Liver (tissue), 3 donors: ENCODE measurements around the gene CARD14.

ENCODE experiments used
- FOXA1 ChIP-seq: IDR thresholded peaks from 2 replicates; pipeline ENCODE4 v1.6.1; 2016; ENCODE audit warnings: antibody characterized with exemption
- FOXA2 ChIP-seq: IDR thresholded peaks from 2 replicates; pipeline ENCODE4 v1.6.1; 2016; ENCODE audit warnings: antibody characterized with exemption
- GABPA ChIP-seq, 2 donors: IDR thresholded peaks in 1 of 2; conservative IDR thresholded peaks in 1 of 2; 2 replicates each; pipeline ENCODE4 v1.6.1; 2016; ENCODE audit warnings: antibody characterized with exemption in 2 of 2, mild to moderate bottlenecking in 1 of 2, moderate library complexity in 1 of 2
- HNF4A ChIP-seq, 2 donors: conservative IDR thresholded peaks; 2 replicates each; pipeline ENCODE4 v1.6.1; 2016; ENCODE audit warnings: antibody characterized with exemption in 2 of 2, mild to moderate bottlenecking in 2 of 2
- JUND ChIP-seq, 2 donors: IDR thresholded peaks; 2 replicates each; pipeline ENCODE4 v1.6.1; 2016; ENCODE audit warnings: antibody characterized with exemption in 2 of 2
- NR2F2 ChIP-seq: IDR thresholded peaks from 2 replicates; pipeline ENCODE4 v1.6.1; 2016; ENCODE audit warnings: antibody characterized with exemption
- RAD21 ChIP-seq, 2 donors: IDR thresholded peaks; 2 replicates each; pipeline ENCODE4 v1.6.1; 2016; ENCODE audit warnings: antibody characterized with exemption in 2 of 2, mild to moderate bottlenecking in 2 of 2
- SP1 ChIP-seq: IDR thresholded peaks from 2 replicates; pipeline ENCODE4 v1.6.1; 2018; ENCODE audit warnings: antibody characterized with exemption, mild to moderate bottlenecking
- TAF1 ChIP-seq: conservative IDR thresholded peaks from 2 replicates; pipeline ENCODE4 v1.6.1; 2016; ENCODE audit warnings: antibody characterized with exemption, mild to moderate bottlenecking
- TF ChIP-seq, protein P1 (sequence below): fragments of 150-350 bp; IDR thresholded peaks from 2 replicates; pipeline ENCODE4 v1.5.1; 2017; ENCODE audit warnings: improper control_type of control experiment, low read depth, low read length; ENCODE audit not compliant: missing input control
- TF ChIP-seq, protein P2 (sequence below): IDR thresholded peaks from 2 replicates; pipeline ENCODE4 v1.6.1; 2016; ENCODE audit warnings: antibody characterized with exemption
- TF ChIP-seq, protein P3 (sequence below): IDR thresholded peaks from 2 replicates; pipeline ENCODE4 v1.6.1; 2016; ENCODE audit warnings: antibody characterized with exemption
- TF ChIP-seq, protein P4 (sequence below): IDR thresholded peaks from 2 replicates; pipeline ENCODE4 v1.6.1; 2016; ENCODE audit warnings: antibody characterized with exemption, mild to moderate bottlenecking
- donor health status: healthy.
- donor health status: healthy.

DNA sequence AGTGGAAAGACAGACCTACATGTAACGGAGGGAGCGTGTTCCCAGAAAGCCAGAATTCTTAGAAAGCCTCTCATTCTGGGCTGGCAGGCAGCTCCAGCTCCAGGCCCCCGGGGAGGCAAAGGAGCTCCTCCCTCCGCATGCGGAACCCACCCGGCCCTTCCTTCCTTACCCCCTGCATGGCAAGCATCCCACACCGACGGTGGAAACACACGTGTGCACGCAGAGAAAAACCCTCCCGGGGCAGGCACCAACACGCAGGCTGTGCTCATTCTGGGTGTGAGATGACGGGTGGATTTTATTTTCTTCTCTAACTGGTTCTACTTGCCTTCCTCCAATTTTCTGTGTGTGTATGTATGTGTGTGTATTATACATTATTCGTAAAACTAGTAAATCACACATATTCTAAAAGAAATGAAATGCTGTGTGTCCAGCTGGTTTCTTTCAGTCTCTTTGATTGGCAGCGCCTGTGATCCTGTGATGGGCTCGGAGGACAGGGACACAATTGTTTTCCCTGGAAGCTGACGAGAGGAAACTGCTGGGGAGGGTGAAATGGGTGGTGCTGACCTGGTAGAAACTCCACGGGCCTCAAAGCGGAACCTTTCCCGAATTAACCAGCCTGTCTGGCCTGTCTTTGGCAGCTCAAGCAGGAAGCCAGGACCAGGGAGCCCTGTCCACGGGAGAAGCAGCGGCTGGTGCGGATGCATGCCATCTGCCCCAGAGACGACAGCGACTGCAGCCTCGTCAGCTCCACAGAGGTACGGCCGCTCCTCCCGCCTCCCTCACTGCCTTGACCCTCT, 22.2 kb downstream of the CARD14 start:
- TF ChIP-seq, protein P1, sequence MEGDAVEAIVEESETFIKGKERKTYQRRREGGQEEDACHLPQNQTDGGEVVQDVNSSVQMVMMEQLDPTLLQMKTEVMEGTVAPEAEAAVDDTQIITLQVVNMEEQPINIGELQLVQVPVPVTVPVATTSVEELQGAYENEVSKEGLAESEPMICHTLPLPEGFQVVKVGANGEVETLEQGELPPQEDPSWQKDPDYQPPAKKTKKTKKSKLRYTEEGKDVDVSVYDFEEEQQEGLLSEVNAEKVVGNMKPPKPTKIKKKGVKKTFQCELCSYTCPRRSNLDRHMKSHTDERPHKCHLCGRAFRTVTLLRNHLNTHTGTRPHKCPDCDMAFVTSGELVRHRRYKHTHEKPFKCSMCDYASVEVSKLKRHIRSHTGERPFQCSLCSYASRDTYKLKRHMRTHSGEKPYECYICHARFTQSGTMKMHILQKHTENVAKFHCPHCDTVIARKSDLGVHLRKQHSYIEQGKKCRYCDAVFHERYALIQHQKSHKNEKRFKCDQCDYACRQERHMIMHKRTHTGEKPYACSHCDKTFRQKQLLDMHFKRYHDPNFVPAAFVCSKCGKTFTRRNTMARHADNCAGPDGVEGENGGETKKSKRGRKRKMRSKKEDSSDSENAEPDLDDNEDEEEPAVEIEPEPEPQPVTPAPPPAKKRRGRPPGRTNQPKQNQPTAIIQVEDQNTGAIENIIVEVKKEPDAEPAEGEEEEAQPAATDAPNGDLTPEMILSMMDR: no peak
- no peak for TF ChIP-seq JUND (IDR thresholded peaks at IDR 0.05)
- TF ChIP-seq, protein P2, sequence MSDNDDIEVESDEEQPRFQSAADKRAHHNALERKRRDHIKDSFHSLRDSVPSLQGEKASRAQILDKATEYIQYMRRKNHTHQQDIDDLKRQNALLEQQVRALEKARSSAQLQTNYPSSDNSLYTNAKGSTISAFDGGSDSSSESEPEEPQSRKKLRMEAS: no peak
- TF ChIP-seq, protein P3, sequence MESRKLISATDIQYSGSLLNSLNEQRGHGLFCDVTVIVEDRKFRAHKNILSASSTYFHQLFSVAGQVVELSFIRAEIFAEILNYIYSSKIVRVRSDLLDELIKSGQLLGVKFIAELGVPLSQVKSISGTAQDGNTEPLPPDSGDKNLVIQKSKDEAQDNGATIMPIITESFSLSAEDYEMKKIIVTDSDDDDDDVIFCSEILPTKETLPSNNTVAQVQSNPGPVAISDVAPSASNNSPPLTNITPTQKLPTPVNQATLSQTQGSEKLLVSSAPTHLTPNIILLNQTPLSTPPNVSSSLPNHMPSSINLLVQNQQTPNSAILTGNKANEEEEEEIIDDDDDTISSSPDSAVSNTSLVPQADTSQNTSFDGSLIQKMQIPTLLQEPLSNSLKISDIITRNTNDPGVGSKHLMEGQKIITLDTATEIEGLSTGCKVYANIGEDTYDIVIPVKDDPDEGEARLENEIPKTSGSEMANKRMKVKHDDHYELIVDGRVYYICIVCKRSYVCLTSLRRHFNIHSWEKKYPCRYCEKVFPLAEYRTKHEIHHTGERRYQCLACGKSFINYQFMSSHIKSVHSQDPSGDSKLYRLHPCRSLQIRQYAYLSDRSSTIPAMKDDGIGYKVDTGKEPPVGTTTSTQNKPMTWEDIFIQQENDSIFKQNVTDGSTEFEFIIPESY: no peak
- TF ChIP-seq GABPA (IDR thresholded peaks at IDR 0.05 in 1 of 2, conservative IDR thresholded peaks at IDR 0.05 in 1 of 2): no peak
- no peak for TF ChIP-seq SP1
- no peak for TF ChIP-seq FOXA1
- no peak for TF ChIP-seq TAF1
- TF ChIP-seq, protein P4, sequence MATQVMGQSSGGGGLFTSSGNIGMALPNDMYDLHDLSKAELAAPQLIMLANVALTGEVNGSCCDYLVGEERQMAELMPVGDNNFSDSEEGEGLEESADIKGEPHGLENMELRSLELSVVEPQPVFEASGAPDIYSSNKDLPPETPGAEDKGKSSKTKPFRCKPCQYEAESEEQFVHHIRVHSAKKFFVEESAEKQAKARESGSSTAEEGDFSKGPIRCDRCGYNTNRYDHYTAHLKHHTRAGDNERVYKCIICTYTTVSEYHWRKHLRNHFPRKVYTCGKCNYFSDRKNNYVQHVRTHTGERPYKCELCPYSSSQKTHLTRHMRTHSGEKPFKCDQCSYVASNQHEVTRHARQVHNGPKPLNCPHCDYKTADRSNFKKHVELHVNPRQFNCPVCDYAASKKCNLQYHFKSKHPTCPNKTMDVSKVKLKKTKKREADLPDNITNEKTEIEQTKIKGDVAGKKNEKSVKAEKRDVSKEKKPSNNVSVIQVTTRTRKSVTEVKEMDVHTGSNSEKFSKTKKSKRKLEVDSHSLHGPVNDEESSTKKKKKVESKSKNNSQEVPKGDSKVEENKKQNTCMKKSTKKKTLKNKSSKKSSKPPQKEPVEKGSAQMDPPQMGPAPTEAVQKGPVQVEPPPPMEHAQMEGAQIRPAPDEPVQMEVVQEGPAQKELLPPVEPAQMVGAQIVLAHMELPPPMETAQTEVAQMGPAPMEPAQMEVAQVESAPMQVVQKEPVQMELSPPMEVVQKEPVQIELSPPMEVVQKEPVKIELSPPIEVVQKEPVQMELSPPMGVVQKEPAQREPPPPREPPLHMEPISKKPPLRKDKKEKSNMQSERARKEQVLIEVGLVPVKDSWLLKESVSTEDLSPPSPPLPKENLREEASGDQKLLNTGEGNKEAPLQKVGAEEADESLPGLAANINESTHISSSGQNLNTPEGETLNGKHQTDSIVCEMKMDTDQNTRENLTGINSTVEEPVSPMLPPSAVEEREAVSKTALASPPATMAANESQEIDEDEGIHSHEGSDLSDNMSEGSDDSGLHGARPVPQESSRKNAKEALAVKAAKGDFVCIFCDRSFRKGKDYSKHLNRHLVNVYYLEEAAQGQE: no peak
- no peak for TF ChIP-seq RAD21 (IDR thresholded peaks at IDR 0.05)
- TF ChIP-seq NR2F2: no peak
- TF ChIP-seq FOXA2: no peak
- TF ChIP-seq HNF4A (conservative IDR thresholded peaks at IDR 0.05): no peak
